Neural progenitor cell (in vitro differentiated cells): ENCODE results near the gene DHRS1. TPM values are rescaled to one million over a fixed set of nuclear protein-coding genes. Genes with fewer than 3 reads are reported as not detected.
A peak's percentile ranks its signal among the peaks of the same experiment; 100 is the strongest.

Experiments used
- DNase-seq: peaks from one replicate; pipeline ENCODE4 v3.0.0-alpha.2; 2016; ENCODE audit warnings: low spot score
- H2AFZ ChIP-seq: fragments of 200-600 bp; sonication (generic); replicated peaks from 2 replicates; pipeline ENCODE4 v1.6.1; 2016; ENCODE audit warnings: antibody characterized with exemption
- H3F3A ChIP-seq: fragments of 200-600 bp; sonication (generic); 2 replicates; pipeline ENCODE4 v1.6.1; 2016; ENCODE audit warnings: antibody characterized with exemption, low read depth
- H3K27ac ChIP-seq: fragments of 200-600 bp; sonication (generic); 2 replicates; pipeline ENCODE4 v1.5.1; 2016; ENCODE audit warnings: mild to moderate bottlenecking
- H3K27me3 ChIP-seq: fragments of 200-600 bp; sonication (generic); 2 replicates; pipeline ENCODE4 v1.6.1; 2016; ENCODE audit warnings: mild to moderate bottlenecking, moderate library complexity
- H3K36me3 ChIP-seq: fragments of 200-600 bp; sonication (generic); 2 replicates; pipeline ENCODE4 v1.5.1; 2016
- H3K4me1 ChIP-seq: fragments of 200-600 bp; sonication (generic); 2 replicates; pipeline ENCODE4 v1.6.1; 2016; ENCODE audit warnings: mixed run types
- H3K4me2 ChIP-seq: fragments of 200-600 bp; sonication (generic); 2 replicates; pipeline ENCODE4 v1.6.1; 2016
- H3K4me3 ChIP-seq: fragments of 200-600 bp; sonication (generic); 2 replicates; pipeline ENCODE4 v1.5.1; 2016
- H3K79me2 ChIP-seq: fragments of 200-600 bp; sonication (generic); 2 replicates; pipeline ENCODE4 v1.6.1; 2016; ENCODE audit warnings: low read depth
- H3K9ac ChIP-seq: fragments of 200-600 bp; sonication (generic); 2 replicates; pipeline ENCODE4 v1.6.1; 2016
- H3K9me3 ChIP-seq: fragments of 200-600 bp; sonication (generic); 2 replicates; pipeline ENCODE4 v1.5.1; 2016; ENCODE audit warnings: low read depth
- H4K20me1 ChIP-seq: fragments of 200-600 bp; sonication (generic); 2 replicates; pipeline ENCODE4 v1.6.1; 2016; ENCODE audit warnings: low read depth
- H3K27ac Mint-ChIP-seq: 3 replicates; pipeline ENCODE4 v1.8.0; 2021; ENCODE audit warnings: mixed read lengths
- H3K27me3 Mint-ChIP-seq: 2 replicates; pipeline ENCODE4 v1.8.0; 2022; ENCODE audit warnings: low read depth, mild to moderate bottlenecking, inconsistent platforms, moderate library complexity, mixed read lengths; ENCODE audit not compliant: insufficient read depth
- H3K36me3 Mint-ChIP-seq: 3 replicates; pipeline ENCODE4 v1.8.0; 2021; ENCODE audit warnings: mixed read lengths
- H3K4me1 Mint-ChIP-seq: 3 replicates; pipeline ENCODE4 v1.8.0; 2021; ENCODE audit warnings: mixed read lengths
- H3K4me3 Mint-ChIP-seq: 3 replicates; pipeline ENCODE4 v1.8.0; 2021; ENCODE audit warnings: mild to moderate bottlenecking, moderate library complexity, mixed read lengths
- H3K9me3 Mint-ChIP-seq: 3 replicates; pipeline ENCODE4 v1.8.0; 2020; ENCODE audit warnings: mixed read lengths
- EZH2 ChIP-seq: fragments of 200-600 bp; sonication (generic); IDR thresholded peaks from 2 replicates; pipeline ENCODE4 v1.6.1; 2017; ENCODE audit warnings: antibody characterized with exemption, mild to moderate bottlenecking, moderate library complexity
- EZH2phosphoT487 ChIP-seq: fragments of 200-600 bp; sonication (generic); IDR thresholded peaks from 2 replicates; pipeline ENCODE4 v1.6.1; 2017; ENCODE audit warnings: antibody characterized with exemption
- total RNA-seq: library from RNA; depleted of rRNA; stranded (reverse); fragments of >200 nt; gene quantifications from 2 replicates; pipeline ENCODE4 v1.2.3, GENCODE V29; 2015; ENCODE audit warnings: low replicate concordance
- TF ChIP-seq, protein P1 (sequence below): fragments of 200-600 bp; sonication (generic); IDR thresholded peaks from 2 replicates; pipeline ENCODE4 v1.5.1; 2017; ENCODE audit warnings: antibody characterized with exemption, mild to moderate bottlenecking

Gene DHRS1
- total RNA-seq, 1 donor from 2014 or later, result 19.7 TPM

DNA sequence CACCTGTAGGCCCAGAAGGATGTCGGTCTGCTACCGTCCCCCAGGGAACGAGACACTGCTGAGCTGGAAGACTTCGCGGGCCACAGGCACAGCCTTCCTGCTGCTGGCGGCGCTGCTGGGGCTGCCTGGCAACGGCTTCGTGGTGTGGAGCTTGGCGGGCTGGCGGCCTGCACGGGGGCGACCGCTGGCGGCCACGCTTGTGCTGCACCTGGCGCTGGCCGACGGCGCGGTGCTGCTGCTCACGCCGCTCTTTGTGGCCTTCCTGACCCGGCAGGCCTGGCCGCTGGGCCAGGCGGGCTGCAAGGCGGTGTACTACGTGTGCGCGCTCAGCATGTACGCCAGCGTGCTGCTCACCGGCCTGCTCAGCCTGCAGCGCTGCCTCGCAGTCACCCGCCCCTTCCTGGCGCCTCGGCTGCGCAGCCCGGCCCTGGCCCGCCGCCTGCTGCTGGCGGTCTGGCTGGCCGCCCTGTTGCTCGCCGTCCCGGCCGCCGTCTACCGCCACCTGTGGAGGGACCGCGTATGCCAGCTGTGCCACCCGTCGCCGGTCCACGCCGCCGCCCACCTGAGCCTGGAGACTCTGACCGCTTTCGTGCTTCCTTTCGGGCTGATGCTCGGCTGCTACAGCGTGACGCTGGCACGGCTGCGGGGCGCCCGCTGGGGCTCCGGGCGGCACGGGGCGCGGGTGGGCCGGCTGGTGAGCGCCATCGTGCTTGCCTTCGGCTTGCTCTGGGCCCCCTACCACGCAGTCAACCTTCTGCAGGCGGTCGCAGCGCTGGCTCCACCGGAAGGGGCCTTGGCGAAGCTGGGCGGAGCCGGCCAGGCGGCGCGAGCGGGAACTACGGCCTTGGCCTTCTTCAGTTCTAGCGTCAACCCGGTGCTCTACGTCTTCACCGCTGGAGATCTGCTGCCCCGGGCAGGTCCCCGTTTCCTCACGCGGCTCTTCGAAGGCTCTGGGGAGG is 11.3 kb upstream of the DHRS1 start, which contains the start of gene LTB4R:
TSS of gene LTB4R (plus strand) at position 857 of the 959 bp plus-strand sequence. CDS start 4,150 bp downstream, outside the sequence.
- no peak within 1 kb of the TSS for H3K27ac Mint-ChIP-seq
- Histone ChIP-seq H3F3A (no peaks in the 10 kb centered on the region), H4K20me1 (no peaks in the 10 kb centered on the region), H3K4me2 (no peak within 1 kb of the TSS), H3K27ac (no peak within 1 kb of the TSS), H3K36me3 (no peaks in the 10 kb centered on the region), H3K9ac (no peak within 1 kb of the TSS), H3K4me3 (no peak within 1 kb of the TSS), H3K9me3 (no peaks in the 10 kb centered on the region), H3K27me3 (no peaks in the 10 kb centered on the region), H3K4me1 (no peaks in the 10 kb centered on the region), H3K79me2 (no peaks in the 10 kb centered on the region), H2AFZ (no peak within 1 kb of the TSS)
- no peaks in the 10 kb centered on the region for H3K9me3 Mint-ChIP-seq
- no peak for DNase-seq
- peaks cover 12% of the 10 kb centered on the region for H3K27me3 Mint-ChIP-seq
- H3K4me1 Mint-ChIP-seq, result peaks cover 5% of the 10 kb centered on the region
- TF ChIP-seq EZH2 (no peak), EZH2phosphoT487 (no peak)
- TF ChIP-seq, protein P1, sequence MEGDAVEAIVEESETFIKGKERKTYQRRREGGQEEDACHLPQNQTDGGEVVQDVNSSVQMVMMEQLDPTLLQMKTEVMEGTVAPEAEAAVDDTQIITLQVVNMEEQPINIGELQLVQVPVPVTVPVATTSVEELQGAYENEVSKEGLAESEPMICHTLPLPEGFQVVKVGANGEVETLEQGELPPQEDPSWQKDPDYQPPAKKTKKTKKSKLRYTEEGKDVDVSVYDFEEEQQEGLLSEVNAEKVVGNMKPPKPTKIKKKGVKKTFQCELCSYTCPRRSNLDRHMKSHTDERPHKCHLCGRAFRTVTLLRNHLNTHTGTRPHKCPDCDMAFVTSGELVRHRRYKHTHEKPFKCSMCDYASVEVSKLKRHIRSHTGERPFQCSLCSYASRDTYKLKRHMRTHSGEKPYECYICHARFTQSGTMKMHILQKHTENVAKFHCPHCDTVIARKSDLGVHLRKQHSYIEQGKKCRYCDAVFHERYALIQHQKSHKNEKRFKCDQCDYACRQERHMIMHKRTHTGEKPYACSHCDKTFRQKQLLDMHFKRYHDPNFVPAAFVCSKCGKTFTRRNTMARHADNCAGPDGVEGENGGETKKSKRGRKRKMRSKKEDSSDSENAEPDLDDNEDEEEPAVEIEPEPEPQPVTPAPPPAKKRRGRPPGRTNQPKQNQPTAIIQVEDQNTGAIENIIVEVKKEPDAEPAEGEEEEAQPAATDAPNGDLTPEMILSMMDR, result no peak
- H3K4me3 Mint-ChIP-seq, result peak within 1 kb of the TSS; percentile 55
- H3K36me3 Mint-ChIP-seq, result peaks cover 2% of the 10 kb centered on the region

DNA sequence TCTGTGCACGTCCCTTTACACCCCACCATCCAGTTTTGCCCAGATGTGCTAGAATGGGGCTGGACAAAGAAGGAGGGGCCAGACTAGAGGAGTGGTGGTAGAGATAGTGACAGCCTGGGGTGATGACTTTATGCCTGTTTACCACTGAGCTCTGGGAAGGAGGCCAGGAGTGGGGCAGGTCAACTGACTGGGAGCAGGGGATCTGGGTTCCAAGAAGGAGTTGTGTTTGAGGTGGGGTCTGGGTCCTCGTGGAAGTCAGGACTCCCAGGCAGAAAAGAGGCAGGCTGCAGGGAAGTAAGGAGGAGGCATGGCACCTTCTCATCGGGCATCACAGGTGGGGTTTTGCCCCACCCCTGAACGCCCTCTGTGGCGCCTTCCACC is 10.7 kb upstream of the DHRS1 start:
- Histone ChIP-seq H3K4me1 (no peaks in the 10 kb centered on the region), H3F3A (no peaks in the 10 kb centered on the region), H3K36me3 (no peaks in the 10 kb centered on the region), H3K4me3 (no peak overlapping the region), H3K27me3 (no peaks in the 10 kb centered on the region), H2AFZ (no peak overlapping the region), H3K9me3 (no peaks in the 10 kb centered on the region), H3K27ac (no peak overlapping the region), H3K9ac (no peak overlapping the region), H4K20me1 (no peaks in the 10 kb centered on the region), H3K79me2 (no peaks in the 10 kb centered on the region), H3K4me2 (no peak overlapping the region)
- DNase-seq, result no peak
- TF ChIP-seq EZH2, result no peak
- Mint-ChIP-seq H3K36me3 (peaks cover 3% of the 10 kb centered on the region), H3K27ac (no peak overlapping the region), H3K27me3 (peaks cover 11% of the 10 kb centered on the region), H3K4me3 (peak overlapping the region; percentile 55), H3K4me1 (peaks cover 5% of the 10 kb centered on the region), H3K9me3 (no peaks in the 10 kb centered on the region)

DNA sequence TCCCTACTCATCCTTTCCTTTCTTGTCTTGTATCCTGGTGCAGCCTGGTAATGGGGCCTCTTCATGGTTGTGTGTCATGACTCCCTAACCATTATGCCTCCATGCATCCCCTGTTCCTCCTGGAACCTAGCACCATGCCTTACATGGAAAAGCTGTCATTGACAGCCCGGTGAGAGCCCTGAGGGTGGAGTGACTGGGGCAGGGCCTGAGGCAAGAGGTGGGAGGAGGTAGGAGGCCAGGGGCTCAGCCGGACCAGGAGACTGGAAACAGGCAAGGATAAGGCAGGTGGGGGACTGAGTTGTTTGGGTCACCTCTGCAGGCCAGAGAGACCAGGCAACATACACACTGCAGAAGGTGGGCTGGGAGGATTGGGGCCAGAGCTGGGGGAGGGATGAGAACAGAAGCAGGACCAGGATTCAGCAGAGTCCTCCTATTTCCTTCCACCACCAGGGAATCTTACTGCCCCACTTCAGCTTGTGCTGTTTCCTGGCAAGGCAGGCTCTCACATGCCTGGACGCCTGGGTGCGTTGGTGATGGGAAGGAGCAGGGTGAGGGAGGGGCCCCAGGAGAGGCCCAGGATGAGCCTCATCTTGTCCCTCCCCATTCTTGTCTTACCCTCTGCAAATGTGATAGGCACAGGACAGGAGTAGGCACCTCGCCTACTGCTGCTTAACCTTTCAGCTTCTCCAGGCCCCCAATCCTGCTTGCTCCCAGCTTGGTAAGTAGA is 10.1 kb upstream of the DHRS1 start, which contains the start of gene LTB4R2:
TSS of gene LTB4R2 (plus strand) at position 603 of the 727 bp plus-strand sequence. CDS start 525 bp downstream, outside the sequence.
- Histone ChIP-seq H3F3A (no peaks in the 10 kb centered on the region), H4K20me1 (no peaks in the 10 kb centered on the region), H3K4me3 (no peak within 1 kb of the TSS), H3K9me3 (no peaks in the 10 kb centered on the region), H3K27ac (no peak within 1 kb of the TSS), H2AFZ (no peak within 1 kb of the TSS), H3K36me3 (no peaks in the 10 kb centered on the region), H3K9ac (no peak within 1 kb of the TSS), H3K4me1 (no peaks in the 10 kb centered on the region), H3K4me2 (no peak within 1 kb of the TSS), H3K79me2 (no peaks in the 10 kb centered on the region), H3K27me3 (no peaks in the 10 kb centered on the region)
- Mint-ChIP-seq H3K27me3 (peaks cover 11% of the 10 kb centered on the region), H3K36me3 (peaks cover 8% of the 10 kb centered on the region), H3K9me3 (no peaks in the 10 kb centered on the region), H3K4me3 (peak within 1 kb of the TSS; percentile 55), H3K4me1 (peaks cover 5% of the 10 kb centered on the region), H3K27ac (no peak within 1 kb of the TSS)
- no peak for DNase-seq
- TF ChIP-seq EZH2phosphoT487 (no peak), EZH2 (no peak)
- TF ChIP-seq, protein P1, result no peak
